ENCODE measurements around the gene NTN4.
"Not testable (repeated sequence)": the region's sequence is repeated elsewhere in the genome, so short reads cannot be mapped to it uniquely, and the experiment has no call there.

NTN4 gene

GRCh38 chr12:95746062-95746461 lies 44.5 kb downstream of the NTN4 start:
- DNase-seq, result not testable (repeated sequence)

DNA sequence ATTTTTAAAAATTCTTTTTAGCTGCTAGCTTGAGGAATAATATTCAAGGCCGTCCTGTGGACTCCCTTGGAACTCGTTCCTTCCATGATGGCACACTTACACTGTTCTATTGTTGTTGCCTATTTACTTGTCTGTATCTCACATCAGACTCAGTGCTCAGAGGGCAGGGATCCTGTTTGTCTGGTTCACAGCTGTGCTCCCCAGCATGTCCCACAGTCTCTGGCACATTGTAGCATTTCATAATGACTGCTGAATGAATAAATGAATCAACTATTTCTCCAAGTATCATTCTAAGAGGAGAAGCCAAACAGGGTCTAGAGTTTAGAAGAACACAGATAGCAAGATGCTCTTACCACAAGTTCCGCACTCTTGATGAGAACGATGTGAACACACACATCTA lies 48.0 kb downstream of the NTN4 start:
- no peak for DNase-seq

GRCh38 chr12:95741635-95742034 lies 48.9 kb downstream of the NTN4 start:
- DNase-seq, result no peak

DNA sequence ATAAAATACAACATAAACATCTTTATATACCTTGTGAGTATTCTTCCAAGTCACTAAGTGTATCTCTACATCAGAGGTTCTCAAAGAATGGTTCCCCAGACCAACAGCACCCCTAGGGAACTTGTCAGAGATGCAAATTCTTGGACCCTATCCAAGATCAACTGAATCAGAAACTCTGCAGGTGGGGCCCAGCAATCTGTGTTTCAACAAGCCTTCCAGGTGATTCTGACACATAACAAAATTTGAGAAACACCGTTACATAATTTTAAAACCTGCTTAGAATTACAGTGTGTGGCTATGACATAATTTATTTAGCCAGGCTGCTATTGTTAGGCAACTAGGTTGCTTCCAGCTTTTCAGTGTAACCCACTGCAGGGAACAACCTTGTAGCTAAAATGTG lies 49.8 kb downstream of the NTN4 start:
- DNase-seq, result no peak

- DNase-seq, result no peak
These were observed 50.8 kb downstream of the NTN4 start for GRCh38 chr12:95739561-95740313.

DNA sequence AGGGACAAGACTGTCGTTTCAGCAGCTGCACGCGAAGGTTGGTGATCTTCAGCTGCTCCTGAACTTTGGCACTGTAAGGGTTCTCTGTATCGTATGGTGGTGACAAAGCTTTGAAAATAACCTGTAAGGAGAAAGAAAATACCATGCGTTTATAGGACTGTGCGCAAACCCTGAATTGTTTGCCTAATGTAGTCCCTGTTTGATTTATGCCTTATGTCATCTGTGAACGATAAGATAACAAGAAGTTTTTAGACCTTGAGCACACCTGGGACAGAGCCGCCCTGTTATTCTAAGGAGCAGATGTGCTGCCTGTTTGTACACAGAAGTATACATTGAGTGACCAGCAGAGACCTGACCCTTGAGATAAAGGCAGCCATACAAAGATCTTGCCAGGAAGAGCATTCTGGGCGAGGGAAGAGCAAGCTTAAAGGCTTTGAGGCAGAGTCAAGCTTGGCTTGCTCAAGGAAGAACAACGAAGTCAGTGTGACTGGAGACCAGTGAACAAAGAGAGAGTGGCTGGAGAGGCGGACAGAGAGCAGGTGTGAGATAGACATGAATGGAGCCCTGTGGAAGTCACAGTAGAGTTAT lies 52.4 kb downstream of the NTN4 start:
- DNase-seq, result no peak

DNA sequence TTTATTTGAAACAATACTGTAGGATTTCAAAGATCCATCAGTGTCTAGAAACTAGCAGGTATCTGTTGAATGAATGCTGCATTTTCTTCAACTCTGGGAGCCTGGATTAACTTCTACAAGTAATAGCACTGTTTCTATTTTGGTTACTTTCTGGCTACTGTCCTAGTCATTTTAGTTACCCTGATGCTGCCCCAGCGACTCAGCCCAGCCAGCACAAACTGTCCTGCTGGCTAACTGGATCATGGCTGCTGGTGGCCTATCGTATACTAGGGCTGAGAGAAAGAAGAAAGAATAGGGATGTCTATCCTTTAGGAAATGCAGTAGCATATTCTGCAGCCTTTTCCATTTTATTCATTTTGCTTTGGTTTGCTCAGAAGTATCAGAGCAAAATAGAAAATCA lies 53.9 kb downstream of the NTN4 start:
- no peak for DNase-seq

GRCh38 chr12:95735728-95736127 lies 54.8 kb downstream of the NTN4 start:
- DNase-seq, result not testable (repeated sequence)

DNA sequence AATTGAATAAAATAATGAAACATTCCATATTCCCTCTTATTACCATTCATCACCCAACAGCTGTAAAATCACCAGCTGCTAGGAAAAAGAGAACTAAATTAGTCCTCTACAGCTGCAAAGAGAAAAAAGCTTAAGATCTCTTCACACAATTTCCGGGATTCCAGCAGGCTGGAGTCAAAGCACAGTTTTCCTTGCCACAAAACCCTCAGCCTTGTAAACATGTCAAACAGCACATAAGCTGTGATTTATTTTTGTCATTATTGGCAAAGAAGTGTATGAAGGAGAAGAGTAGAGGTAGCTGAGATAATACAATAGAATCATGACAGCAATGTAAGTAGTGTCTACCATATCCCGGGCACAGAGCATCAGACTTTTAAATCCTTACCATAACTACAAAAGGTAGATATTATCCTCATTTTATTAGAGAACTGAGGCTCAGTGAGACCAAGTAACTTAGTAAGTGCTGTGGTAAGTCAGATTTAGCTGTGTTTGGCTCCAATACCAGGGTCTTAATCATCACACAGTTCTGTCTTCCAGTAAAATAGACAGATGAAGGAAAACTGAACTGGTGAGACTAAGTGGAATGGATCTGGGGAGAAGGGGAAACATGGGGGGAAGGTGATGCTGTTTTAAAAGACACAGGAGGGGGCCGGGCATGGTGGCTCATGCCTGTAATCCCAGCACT lies 57.3 kb downstream of the NTN4 start:
- no peak for DNase-seq

GRCh38 chr12:95731519-95731958 lies 59.0 kb downstream of the NTN4 start:
- DNase-seq, result no peak

DNA sequence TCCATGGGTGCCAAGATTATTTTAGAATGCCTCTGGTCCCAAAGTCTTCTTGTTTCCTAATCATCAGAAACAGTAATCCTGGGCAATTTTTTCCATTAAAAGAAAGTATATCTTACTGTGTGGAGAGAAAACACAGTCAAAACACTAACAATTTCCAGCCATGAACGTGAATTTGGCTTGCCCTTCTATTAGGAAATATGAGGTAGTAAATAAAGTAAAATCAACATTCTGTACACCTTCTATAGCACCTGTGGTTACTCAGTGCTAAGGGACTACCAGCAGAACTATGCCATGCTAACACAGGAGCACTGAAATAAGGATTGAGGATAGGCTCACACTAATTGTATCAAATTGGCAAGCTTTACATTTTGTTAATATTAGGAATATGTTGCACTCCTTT lies 60.1 kb downstream of the NTN4 start:
- no peak for DNase-seq

DNA sequence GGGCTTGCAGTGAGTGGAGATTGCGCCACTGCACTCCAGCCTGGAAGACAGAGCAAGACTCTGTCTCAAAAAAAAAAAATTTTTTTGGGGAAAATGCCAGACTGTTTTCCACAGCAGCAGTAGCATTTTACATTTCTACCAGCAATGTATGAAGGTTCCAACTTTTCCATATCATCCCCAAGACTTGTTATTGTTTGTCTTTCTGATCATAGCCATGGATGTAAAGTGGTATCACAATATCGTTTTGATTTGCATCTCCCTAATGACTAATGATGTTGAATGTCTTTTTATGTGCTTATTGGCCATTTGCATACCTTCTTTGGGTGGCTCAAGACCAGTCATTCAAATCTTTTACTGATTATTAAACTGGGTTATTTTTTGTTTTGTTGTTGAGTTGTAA lies 63.7 kb downstream of the NTN4 start:
- no peak for DNase-seq

- no peak for DNase-seq
These were observed 65.8 kb downstream of the NTN4 start for GRCh38 chr12:95724767-95725166.

- no peak for DNase-seq
These were observed 66.7 kb downstream of the NTN4 start for GRCh38 chr12:95723693-95724384.

- DNase-seq, result peak; percentile 3
These were observed 69.2 kb downstream of the NTN4 start for GRCh38 chr12:95721320-95721719.

GRCh38 chr12:95720146-95720545 lies 70.4 kb downstream of the NTN4 start:
- no peak for DNase-seq

DNA sequence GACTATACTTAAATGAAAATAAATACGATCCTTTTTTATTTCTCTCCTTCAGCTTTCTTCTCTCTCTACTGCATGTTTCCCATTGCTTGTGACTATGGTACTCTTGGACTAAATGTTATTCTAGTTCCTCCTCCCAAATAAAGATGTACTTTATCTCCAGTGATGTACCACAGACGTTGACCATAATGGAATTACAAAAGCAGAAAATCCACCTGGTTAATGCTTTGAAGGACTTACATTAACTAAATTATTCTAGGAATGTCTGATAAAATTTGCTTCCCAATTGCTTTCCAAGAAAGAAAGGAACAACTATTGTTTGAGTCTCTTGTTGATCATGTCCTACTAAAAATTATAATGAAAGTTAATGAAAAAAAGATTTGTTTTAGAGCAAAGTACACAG lies 71.8 kb downstream of the NTN4 start:
- no peak for DNase-seq

DNA sequence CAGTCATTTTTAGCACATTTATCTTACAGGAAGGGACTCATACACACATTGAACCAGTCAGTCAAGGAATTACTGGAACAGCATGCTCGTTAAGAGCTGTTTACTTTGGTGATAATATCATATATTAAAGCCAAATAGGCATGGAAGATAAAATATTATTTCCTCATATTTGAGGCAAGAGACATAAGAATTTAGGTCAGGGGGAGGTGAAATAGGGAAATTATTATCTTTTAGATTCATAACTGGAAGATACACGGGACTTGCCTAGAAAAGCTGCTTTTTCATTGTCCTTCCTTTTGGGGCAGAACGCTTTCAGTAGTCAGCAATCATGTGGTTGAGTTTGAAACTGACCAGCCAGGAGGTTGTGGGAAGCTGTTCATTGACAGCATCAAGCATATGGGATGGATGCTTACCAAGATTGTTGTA lies 72.5 kb downstream of the NTN4 start:
- no peak for DNase-seq

DNA sequence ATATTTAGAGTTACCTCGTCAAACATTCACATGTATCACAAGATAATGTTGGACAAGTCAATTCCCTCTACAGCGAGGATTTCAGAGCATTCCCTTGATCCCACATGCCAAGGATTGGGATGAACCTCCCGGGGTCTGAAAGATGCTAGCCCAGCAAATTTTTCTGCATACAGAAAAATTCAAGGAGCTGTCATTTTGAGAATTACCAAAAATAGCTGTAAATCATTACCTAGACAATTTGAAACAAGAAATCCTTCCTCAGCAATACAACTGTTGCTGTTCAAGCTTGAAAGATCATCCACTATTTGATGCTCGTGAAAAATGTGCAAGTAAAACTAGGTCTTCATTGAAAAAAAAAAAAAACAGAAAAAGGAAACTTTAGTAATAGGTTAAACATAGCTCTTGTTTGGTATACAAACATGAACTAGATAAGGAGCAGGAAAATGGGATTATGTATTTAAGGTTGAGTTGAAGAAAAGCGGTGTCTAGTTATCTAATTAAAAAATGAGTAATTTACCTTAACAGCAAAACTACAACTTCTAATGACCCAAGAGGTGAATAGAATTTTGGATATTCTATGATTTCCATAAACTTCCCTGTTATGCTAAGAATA lies 73.1 kb downstream of the NTN4 start:
- no peak for DNase-seq

DNA sequence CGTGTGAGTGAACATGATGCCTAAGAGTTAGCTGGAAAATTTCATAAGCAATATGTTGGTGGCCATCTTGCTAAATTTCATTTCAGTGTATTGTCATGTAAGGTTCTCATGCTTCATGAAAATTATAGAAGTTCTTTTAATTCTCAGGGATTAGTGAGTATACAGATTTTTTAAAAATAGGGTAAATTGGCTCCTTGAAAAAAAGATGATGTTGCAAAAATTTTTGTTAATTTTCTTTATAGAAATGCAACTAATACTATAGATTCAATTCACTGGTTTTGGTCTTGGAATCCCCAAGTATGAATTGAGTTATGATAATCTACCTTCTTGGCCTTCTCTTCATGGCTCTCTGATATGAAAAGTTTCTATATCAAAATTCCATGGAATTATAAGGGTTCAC lies 75.4 kb downstream of the NTN4 start:
- no peak for DNase-seq

DNA sequence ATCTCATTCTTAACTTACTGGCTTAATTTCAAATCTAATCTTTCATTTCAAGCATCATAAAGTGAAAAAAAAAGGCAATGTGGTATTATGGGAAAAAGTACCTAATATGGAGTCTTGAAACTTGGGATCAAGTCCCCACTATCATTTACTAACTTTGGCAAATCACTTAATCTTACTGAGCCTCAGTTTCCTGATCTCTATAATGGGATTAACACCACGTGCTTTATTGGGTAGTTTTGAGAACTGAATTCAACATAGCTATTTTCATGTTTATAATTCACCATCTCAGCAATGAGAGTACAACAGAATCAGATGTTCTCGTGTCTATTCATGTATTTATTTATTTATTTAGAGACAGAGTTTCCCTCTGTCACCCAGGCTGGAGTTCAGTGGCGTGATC lies 78.3 kb downstream of the NTN4 start:
- DNase-seq, result no peak

DNA sequence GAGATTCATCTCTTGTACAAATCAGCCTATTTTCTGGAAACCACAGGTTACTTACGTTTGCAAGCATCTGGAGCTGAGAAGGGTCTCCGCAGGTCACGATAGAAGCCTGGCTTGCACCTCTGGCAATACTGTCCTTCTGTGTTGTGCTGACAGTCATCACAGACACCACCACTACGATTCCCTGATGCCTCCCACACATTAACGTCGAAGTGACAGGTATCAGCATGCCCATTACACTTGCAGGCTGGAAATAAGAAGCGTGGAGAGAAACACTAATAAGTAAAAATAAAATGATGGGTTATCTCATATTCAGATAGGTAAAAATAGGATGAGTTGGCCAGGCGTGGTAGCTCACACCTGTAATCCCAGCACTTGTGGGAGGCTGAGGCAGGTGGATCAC lies 80.2 kb downstream of the NTN4 start:
- DNase-seq, result no peak

DNA sequence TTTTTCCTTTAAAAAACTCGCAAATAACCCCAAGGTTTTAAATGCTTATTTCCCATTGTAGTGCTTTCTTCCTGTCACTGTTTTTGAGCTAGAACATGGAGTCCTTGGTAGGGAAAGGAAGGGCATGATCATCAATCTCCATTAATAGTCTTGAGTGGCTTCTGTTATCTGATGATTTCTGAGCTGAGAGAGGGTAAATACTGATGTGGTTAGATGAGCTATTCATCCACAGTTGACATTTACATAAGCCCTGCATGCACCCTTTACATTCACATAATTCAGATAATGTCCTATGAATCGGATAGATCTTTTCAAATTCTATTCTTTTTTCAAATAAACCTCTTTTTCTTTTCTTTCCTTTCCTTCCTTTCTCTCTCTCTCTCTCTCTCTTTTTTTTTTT lies 81.4 kb downstream of the NTN4 start:
- no peak for DNase-seq
